GM18526 (cell line): ENCODE results near the gene ORM1.
"Not testable (repeated sequence)": the region's sequence is repeated elsewhere in the genome, so short reads cannot be mapped to it uniquely, and the experiment has no call there.

Experiments
- POLR2A ChIP-seq: IDR thresholded peaks from 3 replicates; pipeline ENCODE4 v1.6.1; 2011; ENCODE audit not compliant: insufficient read length; ENCODE audit errors: extremely low read depth

Gene ORM1

GRCh38 chr9:114311571-114312512, 11.1 kb upstream of the ORM1 start:
- TF ChIP-seq POLR2A: no peak

GRCh38 chr9:114312513-114312875, 10.4 kb upstream of the ORM1 start:
- no peak for TF ChIP-seq POLR2A

GRCh38 chr9:114313186-114313585, 9.7 kb upstream of the ORM1 start:
- no peak for TF ChIP-seq POLR2A

- no peak for TF ChIP-seq POLR2A
These were observed 8.5 kb upstream of the ORM1 start for GRCh38 chr9:114314256-114314867.

- TF ChIP-seq POLR2A: no peak
These were observed 7.8 kb upstream of the ORM1 start for GRCh38 chr9:114314881-114315722.

GRCh38 chr9:114315723-114316363, 7.1 kb upstream of the ORM1 start:
- TF ChIP-seq POLR2A: no peak

GRCh38 chr9:114316605-114317230, 6.2 kb upstream of the ORM1 start:
- no peak for TF ChIP-seq POLR2A

GRCh38 chr9:114317665-114318357, 5.1 kb upstream of the ORM1 start:
- no peak for TF ChIP-seq POLR2A

- TF ChIP-seq POLR2A: no peak
These were observed 4.5 kb upstream of the ORM1 start for GRCh38 chr9:114318416-114318815.

- no peak for TF ChIP-seq POLR2A
These were observed 3.8 kb upstream of the ORM1 start for GRCh38 chr9:114319147-114319546.

GRCh38 chr9:114321759-114322158, 1.1 kb upstream of the ORM1 start:
- TF ChIP-seq POLR2A: no peak

- no peak for TF ChIP-seq POLR2A
These were observed 1.6 kb downstream of the ORM1 start for GRCh38 chr9:114324492-114324891.

- no peak for TF ChIP-seq POLR2A
These were observed 4.9 kb downstream of the ORM1 start for GRCh38 chr9:114327749-114328148.

- not testable (repeated sequence) for TF ChIP-seq POLR2A
These were observed 6.7 kb downstream of the ORM1 start, which contains the start of gene ORM2 for GRCh38 chr9:114329625-114330022. Gene ORM2 (plus strand): TSS chr9:114329869. CDS start chr9:114329905, 36 bp downstream.
